ENCODE results near the gene PTOV1.

GRCh38 chr19:49837425-49837824 is 13.5 kb upstream of the PTOV1 start:
- TF ChIP-seq, protein P1, sequence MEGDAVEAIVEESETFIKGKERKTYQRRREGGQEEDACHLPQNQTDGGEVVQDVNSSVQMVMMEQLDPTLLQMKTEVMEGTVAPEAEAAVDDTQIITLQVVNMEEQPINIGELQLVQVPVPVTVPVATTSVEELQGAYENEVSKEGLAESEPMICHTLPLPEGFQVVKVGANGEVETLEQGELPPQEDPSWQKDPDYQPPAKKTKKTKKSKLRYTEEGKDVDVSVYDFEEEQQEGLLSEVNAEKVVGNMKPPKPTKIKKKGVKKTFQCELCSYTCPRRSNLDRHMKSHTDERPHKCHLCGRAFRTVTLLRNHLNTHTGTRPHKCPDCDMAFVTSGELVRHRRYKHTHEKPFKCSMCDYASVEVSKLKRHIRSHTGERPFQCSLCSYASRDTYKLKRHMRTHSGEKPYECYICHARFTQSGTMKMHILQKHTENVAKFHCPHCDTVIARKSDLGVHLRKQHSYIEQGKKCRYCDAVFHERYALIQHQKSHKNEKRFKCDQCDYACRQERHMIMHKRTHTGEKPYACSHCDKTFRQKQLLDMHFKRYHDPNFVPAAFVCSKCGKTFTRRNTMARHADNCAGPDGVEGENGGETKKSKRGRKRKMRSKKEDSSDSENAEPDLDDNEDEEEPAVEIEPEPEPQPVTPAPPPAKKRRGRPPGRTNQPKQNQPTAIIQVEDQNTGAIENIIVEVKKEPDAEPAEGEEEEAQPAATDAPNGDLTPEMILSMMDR (IDR thresholded peaks at IDR 0.05), result no peak
- no peak for TF ChIP-seq ZFX (IDR thresholded peaks at IDR 0.05; ENCODE audit: borderline replicate concordance)

Measured in 22Rv1 (cell line).